Activated CD4-positive, alpha-beta T cell treated with anti-CD3 and anti-CD28 coated beads for 36 hours (primary cell): ENCODE measurements around the gene ACSS2. TPM values are rescaled to one million over a fixed set of nuclear protein-coding genes. Genes with fewer than 3 reads are reported as not detected.
A peak's percentile ranks its signal among the peaks of the same experiment; 100 is the strongest.

Experiments
- ATAC-seq: fragments of 200-7000 bp; cut with Tn5 transposase; one replicate; pipeline ENCODE4 v1.10.0; 2021; ENCODE audit warnings: mild to moderate bottlenecking, moderate library complexity
- CTCF ChIA-PET: fragments of 350-600 bp; sonication (Branson Sonifier 250); formaldehyde crosslinking; loops from one replicate; lab custom pipeline; 2021; ENCODE audit warnings: antibody characterized with exemption; lab: Charles Lee
- POLR2A ChIA-PET: fragments of 350-600 bp; sonication (Branson Sonifier 250); formaldehyde crosslinking; loops from one replicate; lab custom pipeline; 2021; ENCODE audit warnings: antibody characterized with exemption, inconsistent platforms; lab: Charles Lee
- DNase-seq: peaks from one replicate; pipeline ENCODE4 v3.0.0-alpha.2; 2020
- H3K27ac Mint-ChIP-seq: one replicate; pipeline ENCODE4 v1.8.0; 2021; ENCODE audit warnings: mixed read lengths
- H3K27me3 Mint-ChIP-seq: one replicate; pipeline ENCODE4 v1.8.0; 2021; ENCODE audit warnings: mixed read lengths
- H3K36me3 Mint-ChIP-seq: one replicate; pipeline ENCODE4 v1.8.0; 2021; ENCODE audit warnings: low read depth, mixed read lengths
- H3K4me1 Mint-ChIP-seq: one replicate; pipeline ENCODE4 v1.8.0; 2021; ENCODE audit warnings: mixed read lengths
- H3K4me3 Mint-ChIP-seq: one replicate; pipeline ENCODE4 v1.8.0; 2021; ENCODE audit warnings: mild to moderate bottlenecking, moderate library complexity, mixed read lengths
- H3K9me3 Mint-ChIP-seq: one replicate; pipeline ENCODE4 v1.8.0; 2021; ENCODE audit warnings: low read depth, mixed read lengths
- intact Hi-C, 2 experiments: fragments of 100-400 bp; cut with DNase I in 1 of 2; cut with micrococcal nuclease in 1 of 2; formaldehyde crosslinking; loops; one replicate each; pipeline versions ENCODE4 v1.14.2 to v1.15.1; 2022 to 2024; cut with DNase I, micrococcal nuclease
- total RNA-seq, 2 experiments: library from RNA; stranded (reverse); gene quantifications; one replicate each; pipeline ENCODE4 v1.2.3, GENCODE V29; 2021

ACSS2 gene
- total RNA-seq, 2 experiments from 2014 or later, result 29.9 to 35.1 TPM

GRCh38 chr20:34907616-34908469 lies 31.4 kb downstream of the ACSS2 start:
- Mint-ChIP-seq H3K27me3 (no peaks in the 10 kb centered on the region), H3K27ac (no peak overlapping the region), H3K4me1 (peaks cover 8% of the 10 kb centered on the region), H3K9me3 (no peaks in the 10 kb centered on the region), H3K36me3 (no peaks in the 10 kb centered on the region), H3K4me3 (no peak overlapping the region)
- ATAC-seq (no peak), DNase-seq (no peak)
- ChIA-PET CTCF (no interaction called here), POLR2A (no interaction called here)
- intact Hi-C loops, result no loop called here

GRCh38 chr20:34915131-34915530 lies 38.7 kb downstream of the ACSS2 start:
- POLR2A ChIA-PET, result no interaction called here
- no peak for ATAC-seq
- peaks cover 9% of the 10 kb centered on the region for H3K36me3 Mint-ChIP-seq

GRCh38 chr20:34915749-34916455 lies 39.5 kb downstream of the ACSS2 start:
- CTCF ChIA-PET, result no interaction called here

More at GRCh38 chr20:34915131-34915530, 38.7 kb downstream of the ACSS2 start:
- H3K4me3 Mint-ChIP-seq, result no peak overlapping the region
- CTCF ChIA-PET, result no interaction called here
- no peaks in the 10 kb centered on the region for H3K9me3 Mint-ChIP-seq
- DNase-seq, result no peak
- H3K27ac Mint-ChIP-seq, result no peak overlapping the region
- intact Hi-C loops, result no loop called here
- peaks cover 26% of the 10 kb centered on the region for H3K4me1 Mint-ChIP-seq
- no peaks in the 10 kb centered on the region for H3K27me3 Mint-ChIP-seq

DNA sequence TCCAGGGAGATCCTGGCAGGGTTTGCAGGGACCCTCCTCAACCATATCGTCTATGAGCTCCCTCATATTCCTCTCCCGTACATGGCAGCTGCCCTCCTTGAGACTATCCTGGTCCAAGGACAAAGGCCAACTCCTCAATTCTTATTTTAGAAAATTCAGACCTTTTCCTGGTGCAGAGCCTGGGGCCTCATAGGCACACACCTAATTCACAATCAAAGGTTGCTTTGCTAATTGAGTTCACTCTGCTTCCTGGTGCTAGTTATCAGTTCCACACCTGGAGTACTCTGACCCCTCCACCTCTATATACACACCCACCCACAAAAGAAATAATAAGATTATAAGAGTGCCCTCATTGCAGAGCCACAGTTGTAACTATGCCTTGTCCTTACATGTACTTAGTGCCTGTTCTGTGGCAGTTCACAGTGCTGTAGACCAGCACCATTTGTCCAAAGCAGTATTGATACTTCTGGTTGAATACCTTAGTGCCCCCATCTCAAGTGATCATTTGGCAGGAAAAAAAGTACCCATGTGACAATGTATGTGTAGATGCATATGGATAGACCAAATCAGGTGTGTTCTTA lies 40.5 kb downstream of the ACSS2 start:
- CTCF ChIA-PET, result no interaction called here
- Mint-ChIP-seq H3K4me3 (no peak overlapping the region), H3K27ac (peak overlapping the region; percentile 37), H3K36me3 (peaks cover 14% of the 10 kb centered on the region), H3K27me3 (no peaks in the 10 kb centered on the region), H3K4me1 (peaks cover 38% of the 10 kb centered on the region), H3K9me3 (no peaks in the 10 kb centered on the region)
- intact Hi-C loops, result no loop called here
- POLR2A ChIA-PET, result no interaction called here
- ATAC-seq, result no peak
- DNase-seq, result no peak

More at GRCh38 chr20:34915749-34916455, 39.5 kb downstream of the ACSS2 start:
- ATAC-seq (no peak), DNase-seq (no peak)
- intact Hi-C loops, result no loop called here
- POLR2A ChIA-PET, result no interaction called here
- no peaks in the 10 kb centered on the region for H3K9me3 Mint-ChIP-seq
- H3K27me3 Mint-ChIP-seq, result no peaks in the 10 kb centered on the region
- peaks cover 14% of the 10 kb centered on the region for H3K36me3 Mint-ChIP-seq
- peaks cover 33% of the 10 kb centered on the region for H3K4me1 Mint-ChIP-seq
- H3K4me3 Mint-ChIP-seq, result no peak overlapping the region
- no peak overlapping the region for H3K27ac Mint-ChIP-seq

DNA sequence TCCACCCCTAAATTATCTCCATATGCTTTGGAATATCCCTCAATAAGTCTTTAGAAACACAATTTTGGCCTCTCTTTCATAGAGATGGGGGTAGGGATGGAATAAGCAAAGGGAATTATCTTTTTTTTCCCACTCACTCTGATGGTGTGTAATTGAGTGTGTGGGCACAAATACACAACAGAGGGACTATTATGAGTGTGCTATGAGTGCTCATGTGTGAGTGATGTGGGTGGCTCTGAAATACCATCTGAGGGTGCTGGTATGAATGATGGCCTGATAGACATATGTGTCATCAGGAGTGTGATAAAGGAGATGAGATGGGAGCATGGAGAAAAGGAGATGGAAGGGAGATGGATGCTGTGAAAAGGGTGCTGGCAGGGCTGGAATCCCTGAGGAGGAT lies 43.6 kb downstream of the ACSS2 start:
- peak; percentile 74 for ATAC-seq
- Mint-ChIP-seq H3K9me3 (no peaks in the 10 kb centered on the region), H3K27me3 (no peaks in the 10 kb centered on the region), H3K27ac (no peak overlapping the region), H3K36me3 (peaks cover 14% of the 10 kb centered on the region), H3K4me3 (no peak overlapping the region), H3K4me1 (peaks cover 38% of the 10 kb centered on the region)
- ChIA-PET POLR2A (no interaction called here), CTCF (interaction anchor here (0.6 to 1.5 kb wide), 2 partner anchors 44 to 150 kb away, joined by 3 read pairs; no protein-coding TSS in a partner anchor)
- intact Hi-C loops, result no loop called here
- peak; percentile 26 for DNase-seq

GRCh38 chr20:34921436-34921835 lies 45.0 kb downstream of the ACSS2 start:
- DNase-seq (peak; percentile 35), ATAC-seq (peak; percentile 29)
- no peaks in the 10 kb centered on the region for H3K27me3 Mint-ChIP-seq
- POLR2A ChIA-PET, result no interaction called here
- H3K9me3 Mint-ChIP-seq, result no peaks in the 10 kb centered on the region
- intact Hi-C loops, result no loop called here
- no peak overlapping the region for H3K27ac Mint-ChIP-seq
- H3K36me3 Mint-ChIP-seq, result peaks cover 20% of the 10 kb centered on the region
- peaks cover 40% of the 10 kb centered on the region for H3K4me1 Mint-ChIP-seq
- no peak overlapping the region for H3K4me3 Mint-ChIP-seq
- CTCF ChIA-PET, result no interaction called here

GRCh38 chr20:34922654-34923381 lies 46.4 kb downstream of the ACSS2 start:
- Mint-ChIP-seq H3K4me3 (no peak overlapping the region), H3K4me1 (peaks cover 30% of the 10 kb centered on the region), H3K36me3 (peaks cover 24% of the 10 kb centered on the region), H3K27me3 (no peaks in the 10 kb centered on the region), H3K27ac (no peak overlapping the region), H3K9me3 (no peaks in the 10 kb centered on the region)
- CTCF ChIA-PET, result interaction anchor here (1.2 kb wide), 1 partner anchor 43 kb away, joined by 3 read pairs; no protein-coding TSS in a partner anchor
- DNase-seq (no peak), ATAC-seq (no peak)
- POLR2A ChIA-PET, result no interaction called here
- intact Hi-C loops, result no loop called here

DNA sequence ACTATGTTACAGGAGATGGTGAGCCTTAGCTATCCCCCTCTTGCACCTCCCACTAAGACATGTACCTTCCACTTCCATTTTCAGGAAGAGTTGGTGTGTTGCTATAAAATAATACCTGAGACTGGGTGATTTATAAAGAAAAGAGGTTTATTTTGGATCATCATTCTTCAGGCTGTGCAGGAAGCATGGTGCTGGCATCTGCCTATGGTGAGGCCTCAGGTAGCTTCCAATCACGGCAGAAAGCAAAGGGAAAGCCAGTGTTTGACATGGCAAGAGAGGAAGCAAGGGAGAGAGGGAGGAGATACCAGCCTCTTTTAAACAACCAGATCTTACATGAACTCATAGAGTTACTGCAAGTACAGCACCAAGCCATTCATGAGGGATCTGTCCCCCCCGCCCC lies 47.0 kb downstream of the ACSS2 start:
- intact Hi-C loops, result no loop called here
- DNase-seq (no peak), ATAC-seq (no peak)
- H3K4me3 Mint-ChIP-seq, result no peak overlapping the region
- H3K4me1 Mint-ChIP-seq, result peaks cover 24% of the 10 kb centered on the region
- H3K27ac Mint-ChIP-seq, result no peak overlapping the region
- no peaks in the 10 kb centered on the region for H3K9me3 Mint-ChIP-seq
- CTCF ChIA-PET, result no interaction called here
- POLR2A ChIA-PET, result no interaction called here
- peaks cover 20% of the 10 kb centered on the region for H3K36me3 Mint-ChIP-seq
- no peaks in the 10 kb centered on the region for H3K27me3 Mint-ChIP-seq

DNA sequence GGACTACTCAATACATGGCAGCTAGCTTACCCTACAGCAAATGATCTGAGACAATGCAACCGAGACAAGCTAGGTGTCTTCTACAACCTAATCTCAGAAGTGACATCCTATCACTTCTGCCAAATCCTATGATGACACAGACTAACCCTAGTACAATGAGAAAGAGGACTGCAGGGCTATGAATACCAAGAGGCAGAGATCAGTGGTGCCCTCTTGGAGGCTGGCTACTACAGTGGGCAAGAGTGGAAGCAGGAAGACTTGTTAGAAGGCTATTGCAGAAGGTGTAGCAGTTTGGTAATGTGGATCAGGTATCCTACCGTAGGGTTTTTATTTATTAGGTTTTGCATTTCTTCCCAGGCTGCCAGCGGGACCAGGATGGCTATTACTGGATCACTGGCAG lies 48.9 kb downstream of the ACSS2 start:
- intact Hi-C loops, result no loop called here
- H3K36me3 Mint-ChIP-seq, result peaks cover 20% of the 10 kb centered on the region
- DNase-seq (no peak), ATAC-seq (no peak)
- H3K9me3 Mint-ChIP-seq, result no peaks in the 10 kb centered on the region
- ChIA-PET CTCF (no interaction called here), POLR2A (no interaction called here)
- no peak overlapping the region for H3K4me3 Mint-ChIP-seq
- peaks cover 13% of the 10 kb centered on the region for H3K4me1 Mint-ChIP-seq
- no peak overlapping the region for H3K27ac Mint-ChIP-seq
- H3K27me3 Mint-ChIP-seq, result no peaks in the 10 kb centered on the region

GRCh38 chr20:34925981-34926380 lies 49.6 kb downstream of the ACSS2 start:
- H3K4me3 Mint-ChIP-seq, result no peak overlapping the region
- H3K4me1 Mint-ChIP-seq, result peaks cover 8% of the 10 kb centered on the region
- no peak overlapping the region for H3K27ac Mint-ChIP-seq
- ChIA-PET POLR2A (no interaction called here), CTCF (no interaction called here)
- DNase-seq, result no peak
- H3K27me3 Mint-ChIP-seq, result no peaks in the 10 kb centered on the region
- intact Hi-C loops, result no loop called here
- ATAC-seq, result no peak
- no peaks in the 10 kb centered on the region for H3K9me3 Mint-ChIP-seq
- peaks cover 22% of the 10 kb centered on the region for H3K36me3 Mint-ChIP-seq

DNA sequence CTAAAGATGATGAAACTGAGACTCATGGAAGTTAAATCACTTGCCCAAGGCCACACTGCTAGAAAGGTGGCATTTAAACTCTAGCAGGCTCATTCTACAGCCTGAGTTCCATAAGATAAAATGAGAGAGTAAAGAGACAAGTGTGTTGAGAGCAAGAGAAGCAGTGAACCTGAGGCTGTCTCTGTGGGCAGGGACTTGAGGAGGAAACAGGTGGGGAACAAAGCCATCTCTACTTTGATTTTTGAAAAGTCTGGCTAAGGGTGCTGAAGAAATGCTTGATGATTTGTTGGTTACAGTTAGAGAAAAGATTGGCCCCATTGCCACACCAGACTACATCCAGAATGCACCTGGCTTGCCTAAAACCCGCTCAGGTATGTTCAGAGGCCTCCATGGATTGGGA lies 50.2 kb downstream of the ACSS2 start:
- Mint-ChIP-seq H3K27ac (peak overlapping the region; percentile 53), H3K4me1 (peaks cover 4% of the 10 kb centered on the region), H3K36me3 (peaks cover 22% of the 10 kb centered on the region), H3K27me3 (no peaks in the 10 kb centered on the region), H3K4me3 (no peak overlapping the region), H3K9me3 (no peaks in the 10 kb centered on the region)
- ATAC-seq, result no peak
- CTCF ChIA-PET, result no interaction called here
- POLR2A ChIA-PET, result no interaction called here
- intact Hi-C loops, result no loop called here
- DNase-seq, result no peak
